Keratinocyte (primary cell): Measurements from ENCODE around the gene PEX10. TPM values are rescaled to one million over a fixed set of nuclear protein-coding genes. Genes with fewer than 3 reads are reported as not detected.

Experiments
- DNase-seq: peaks from one replicate; pipeline ENCODE4 v3.0.0-alpha.2; 2011; ENCODE audit warnings: low read depth, missing footprints, low spot score
- FAIRE-seq: peaks from 2 replicates; lab custom pipeline; 2011; peaks lifted over from hg19 to GRCh38; lab: Jason Lieb, UNC
- H2AFZ ChIP-seq: 2 replicates; pipeline ENCODE4 v1.6.0; 2012; ENCODE audit warnings: low read length, control low read depth, inconsistent platforms; ENCODE audit not compliant: control insufficient read depth
- H3K27ac ChIP-seq: 2 replicates; pipeline ENCODE4 v1.5.1; 2011; ENCODE audit warnings: low read length; ENCODE audit not compliant: control insufficient read depth, insufficient read depth
- H3K27me3 ChIP-seq: 3 replicates; pipeline ENCODE4 v1.6.0; 2011; ENCODE audit warnings: low read length; ENCODE audit not compliant: control insufficient read depth, insufficient read depth; ENCODE audit errors: extremely low read depth
- H3K36me3 ChIP-seq, 2 experiments: 2 replicates in 1 of 2; 3 replicates in 1 of 2; pipeline ENCODE4 v1.5.1; 2011; ENCODE audit warnings: low read length in 2 of 2, mild to moderate bottlenecking in 1 of 2; ENCODE audit not compliant: control insufficient read depth in 2 of 2, insufficient read depth in 2 of 2; ENCODE audit errors: extremely low read depth in 1 of 2
- H3K4me1 ChIP-seq: 3 replicates; pipeline ENCODE4 v1.5.1; 2011; ENCODE audit warnings: low read length; ENCODE audit not compliant: control insufficient read depth, insufficient read depth; ENCODE audit errors: extremely low read depth
- H3K4me2 ChIP-seq: 3 replicates; pipeline ENCODE4 v1.6.0; 2011; ENCODE audit warnings: low read depth, low read length; ENCODE audit not compliant: control insufficient read depth, insufficient read depth; ENCODE audit errors: extremely low read depth
- H3K4me3 ChIP-seq, 3 experiments: fragments of 200-600 bp in 1 of 3; sonication (generic) in 1 of 3; 2 replicates in 2 of 3; 3 replicates in 1 of 3; pipeline ENCODE4 v1.5.1; 2011 to 2016; ENCODE audit warnings: low read length in 3 of 3, mild to moderate bottlenecking in 3 of 3, control low read depth in 2 of 3, inconsistent platforms in 1 of 3, low read depth in 1 of 3, mixed read lengths in 1 of 3, mixed run types in 1 of 3, moderate library complexity in 1 of 3; ENCODE audit not compliant: control insufficient read depth in 2 of 3, insufficient read depth in 2 of 3; ENCODE audit errors: extremely low read depth in 1 of 3
- H3K79me2 ChIP-seq: 2 replicates; pipeline ENCODE4 v1.6.0; 2012; ENCODE audit warnings: low read length; ENCODE audit not compliant: control insufficient read depth, insufficient read depth
- H3K9ac ChIP-seq: 3 replicates; pipeline ENCODE4 v1.6.0; 2011; ENCODE audit warnings: low read length; ENCODE audit not compliant: control insufficient read depth, insufficient read depth; ENCODE audit errors: extremely low read depth
- H3K9me1 ChIP-seq: 3 replicates; pipeline ENCODE4 v1.6.0; 2011; ENCODE audit warnings: low read length; ENCODE audit not compliant: control insufficient read depth, insufficient read depth; ENCODE audit errors: extremely low read depth
- H3K9me3 ChIP-seq: 2 replicates; pipeline ENCODE4 v1.5.1; 2012; ENCODE audit warnings: low read depth, low read length; ENCODE audit not compliant: control insufficient read depth
- H4K20me1 ChIP-seq: 3 replicates; pipeline ENCODE4 v1.6.0; 2011; ENCODE audit warnings: low read length; ENCODE audit not compliant: control insufficient read depth, insufficient read depth; ENCODE audit errors: extremely low read depth
- EZH2 ChIP-seq: IDR thresholded peaks from one replicate; pipeline ENCODE4 v1.6.1; 2012; ENCODE audit warnings: inconsistent platforms, mild to moderate bottlenecking, low read length, moderate library complexity
- dilution Hi-C: fragments of 300-500 bp; cut with MboI; formaldehyde crosslinking; loops from one replicate; pipeline ENCODE4 v1.7.0; 2020; ENCODE audit warnings: low sequenced_read_pairs; ENCODE audit not compliant: extremely low pct_ligation_motif_present
- polyA plus RNA-seq, 5 experiments: library from polyadenylated mRNA; depleted of rRNA in 3 of 5; stranded (reverse) in 3 of 5; stranded (forward) in 1 of 5; unstranded in 1 of 5; fragments of >200 nt; gene quantifications; 1 replicate in 1 of 5; 2 replicates in 3 of 5; 3 replicates in 1 of 5; pipeline versions ENCODE4 v1.2.1 to v1.2.3, GENCODE V29; 2011 to 2012; ENCODE audit warnings: missing spikeins in 2 of 5, low read depth in 1 of 5, low replicate concordance in 1 of 5
- TF ChIP-seq, protein P1 (sequence below), 3 experiments: IDR thresholded peaks in 1 of 3; conservative IDR thresholded peaks in 1 of 3; optimal IDR thresholded peaks in 1 of 3; 2 replicates in 2 of 3; 3 replicates in 1 of 3; pipeline versions ENCODE3 to v1.5.1; 2011; ENCODE audit warnings: low read length in 3 of 3, mild to moderate bottlenecking in 3 of 3, moderate library complexity in 2 of 3, control low read depth in 1 of 3, inconsistent platforms in 1 of 3; ENCODE audit not compliant: insufficient read depth in 2 of 3; ENCODE audit errors: extremely low read depth in 1 of 3

The PEX10 gene
- polyA plus RNA-seq, 1 donor (not counting 4 experiments of a cell fraction or from before 2014, with no cell fraction given), result 13.8 TPM

DNA sequence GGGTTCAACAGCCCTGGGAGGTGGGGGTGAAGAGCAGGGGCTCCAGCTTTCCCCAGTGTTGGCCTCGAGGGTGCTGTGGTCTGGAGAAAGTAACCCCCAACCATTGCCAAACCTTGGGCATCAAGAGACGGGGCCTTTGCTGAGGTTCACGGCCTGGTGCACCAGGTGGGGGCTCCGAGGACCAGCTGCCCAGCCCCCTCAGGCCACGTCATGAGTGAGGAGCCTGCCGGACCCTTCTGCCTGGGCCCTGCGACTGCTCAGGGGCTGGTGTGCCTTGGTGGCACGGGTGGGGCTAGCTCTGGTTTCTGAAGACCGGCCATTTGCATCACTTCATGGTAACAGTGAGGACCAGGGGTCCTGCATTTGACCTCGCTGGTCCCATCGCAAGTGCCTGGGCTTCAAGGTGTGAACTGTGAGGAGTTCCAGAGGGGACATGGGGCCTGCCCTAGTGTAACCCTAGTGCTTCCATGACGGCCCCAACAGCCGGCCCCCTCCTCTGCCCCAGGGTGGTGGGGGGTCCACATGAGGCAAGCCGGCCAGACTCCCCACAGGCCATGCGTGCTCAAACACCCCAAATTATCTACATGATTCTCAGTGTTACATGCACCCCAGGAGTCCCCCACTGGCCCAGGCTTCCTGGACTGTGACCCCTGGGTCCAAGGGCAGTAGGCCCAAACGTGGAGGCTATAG, 34.5 kb downstream of the PEX10 start:
- no peak overlapping the region for H3K27ac ChIP-seq
- H3K4me3 ChIP-seq, result no peak overlapping the region
- TF ChIP-seq, protein P1, sequence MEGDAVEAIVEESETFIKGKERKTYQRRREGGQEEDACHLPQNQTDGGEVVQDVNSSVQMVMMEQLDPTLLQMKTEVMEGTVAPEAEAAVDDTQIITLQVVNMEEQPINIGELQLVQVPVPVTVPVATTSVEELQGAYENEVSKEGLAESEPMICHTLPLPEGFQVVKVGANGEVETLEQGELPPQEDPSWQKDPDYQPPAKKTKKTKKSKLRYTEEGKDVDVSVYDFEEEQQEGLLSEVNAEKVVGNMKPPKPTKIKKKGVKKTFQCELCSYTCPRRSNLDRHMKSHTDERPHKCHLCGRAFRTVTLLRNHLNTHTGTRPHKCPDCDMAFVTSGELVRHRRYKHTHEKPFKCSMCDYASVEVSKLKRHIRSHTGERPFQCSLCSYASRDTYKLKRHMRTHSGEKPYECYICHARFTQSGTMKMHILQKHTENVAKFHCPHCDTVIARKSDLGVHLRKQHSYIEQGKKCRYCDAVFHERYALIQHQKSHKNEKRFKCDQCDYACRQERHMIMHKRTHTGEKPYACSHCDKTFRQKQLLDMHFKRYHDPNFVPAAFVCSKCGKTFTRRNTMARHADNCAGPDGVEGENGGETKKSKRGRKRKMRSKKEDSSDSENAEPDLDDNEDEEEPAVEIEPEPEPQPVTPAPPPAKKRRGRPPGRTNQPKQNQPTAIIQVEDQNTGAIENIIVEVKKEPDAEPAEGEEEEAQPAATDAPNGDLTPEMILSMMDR (optimal IDR thresholded peaks at IDR 0.05 in 1 of 3, IDR thresholded peaks at IDR 0.05 in 1 of 3, conservative IDR thresholded peaks at IDR 0.05 in 1 of 3; ENCODE audit: extremely low read depth in 1 of 3, insufficient read depth in 2 of 3, low read length in 3 of 3), result no peak
- TF ChIP-seq EZH2, result no peak
- no peaks in the 10 kb centered on the region for H3K9me3 ChIP-seq
- H2AFZ ChIP-seq, result no peak overlapping the region
- no peaks in the 10 kb centered on the region for H4K20me1 ChIP-seq
- no peak overlapping the region for H3K4me2 ChIP-seq
- H3K79me2 ChIP-seq, result no peaks in the 10 kb centered on the region
- no peak for FAIRE-seq
- H3K4me1 ChIP-seq, result no peaks in the 10 kb centered on the region
- no peak overlapping the region for H3K9ac ChIP-seq
- H3K9me1 ChIP-seq, result no peaks in the 10 kb centered on the region
- dilution Hi-C loops, result no loop called here
- H3K36me3 ChIP-seq, result no peaks in the 10 kb centered on the region
- peaks cover 25% of the 10 kb centered on the region for H3K27me3 ChIP-seq
- DNase-seq, result no peak

GRCh38 chr1:2376931-2377672, 35.3 kb downstream of the PEX10 start:
- H3K36me3 ChIP-seq, result no peaks in the 10 kb centered on the region
- H3K9me1 ChIP-seq, result no peaks in the 10 kb centered on the region
- H3K9me3 ChIP-seq, result no peaks in the 10 kb centered on the region
- no peak overlapping the region for H3K4me3 ChIP-seq
- no peak overlapping the region for H2AFZ ChIP-seq
- DNase-seq, result no peak
- TF ChIP-seq EZH2, result no peak
- TF ChIP-seq, protein P1 (optimal IDR thresholded peaks at IDR 0.05 in 1 of 3, IDR thresholded peaks at IDR 0.05 in 1 of 3, conservative IDR thresholded peaks at IDR 0.05 in 1 of 3; ENCODE audit: extremely low read depth in 1 of 3, insufficient read depth in 2 of 3, low read length in 3 of 3), result no peak
- H3K27ac ChIP-seq, result no peak overlapping the region
- no peaks in the 10 kb centered on the region for H3K4me1 ChIP-seq
- no peak overlapping the region for H3K9ac ChIP-seq
- dilution Hi-C loops, result no loop called here
- H3K4me2 ChIP-seq, result no peak overlapping the region
- H4K20me1 ChIP-seq, result no peaks in the 10 kb centered on the region
- H3K27me3 ChIP-seq, result peaks cover 25% of the 10 kb centered on the region
- no peaks in the 10 kb centered on the region for H3K79me2 ChIP-seq
- no peak for FAIRE-seq
